DMS153 (cell line): ENCODE results near the gene ARHGAP29.
A peak's percentile ranks its signal among the peaks of the same experiment; 100 is the strongest.

Source experiments
- DNase-seq: peaks from one replicate; lab custom pipeline; 2025; lab: John Stamatoyannopoulos, UW

Gene ARHGAP29

DNA sequence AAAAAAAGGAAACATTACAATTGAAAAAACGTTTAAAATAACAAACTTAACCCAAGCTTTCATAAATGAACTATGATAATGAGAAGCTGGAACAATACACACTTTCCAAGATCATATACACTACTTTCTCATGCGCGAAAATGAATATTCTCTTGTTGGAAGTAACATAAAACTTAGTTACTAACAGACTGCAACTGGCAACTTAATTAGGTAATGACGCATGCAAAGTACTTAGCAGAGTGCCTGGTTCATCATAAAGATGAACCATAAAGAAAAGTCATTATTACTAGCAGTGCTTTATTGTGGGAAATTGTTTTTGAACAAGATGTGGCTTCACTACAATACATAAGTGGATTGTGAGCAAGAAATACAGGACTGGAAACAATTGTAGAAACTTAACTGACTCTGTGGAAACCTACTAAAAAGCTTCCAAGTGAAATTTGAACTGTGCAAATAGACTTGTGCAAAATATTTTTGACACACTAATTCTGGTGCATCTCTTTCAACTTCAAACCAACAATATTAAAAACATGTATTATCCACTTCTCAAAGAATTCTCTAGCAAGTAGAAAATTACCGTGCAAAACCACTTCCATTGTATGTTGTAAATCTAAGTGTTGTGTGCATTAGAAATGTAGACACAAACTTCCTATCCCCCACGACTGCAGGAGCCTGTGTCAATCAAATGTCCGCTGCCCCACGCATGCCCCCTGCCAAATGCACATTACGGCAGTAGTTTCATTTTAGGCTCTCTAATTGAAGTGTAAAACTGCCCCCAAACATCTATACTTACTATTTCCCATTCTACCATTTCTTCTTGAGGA lies 2.0 kb downstream of the ARHGAP29 start:
- no peak for DNase-seq

- DNase-seq = no peak
Measured at GRCh38 chr1:94234615-94235014, 2.8 kb downstream of the ARHGAP29 start.

DNA sequence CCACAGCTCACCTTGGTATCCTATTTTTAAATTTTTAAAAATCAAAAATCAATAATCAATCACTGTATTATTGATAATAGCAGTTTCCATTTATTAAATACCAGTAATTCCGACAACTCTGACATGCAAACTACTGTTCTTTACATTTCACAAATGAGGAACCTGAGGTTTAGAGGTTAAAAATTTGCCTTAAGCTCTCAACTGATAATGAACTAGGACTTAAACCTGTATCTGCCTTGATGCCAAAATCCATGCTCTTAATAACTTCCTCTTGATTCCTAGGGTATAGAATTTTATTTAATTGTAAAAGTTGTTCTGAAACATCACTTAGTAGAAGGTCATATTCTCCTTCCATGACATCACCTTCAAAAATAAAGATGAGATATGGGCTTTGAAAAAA lies 5.6 kb downstream of the ARHGAP29 start:
- no peak for DNase-seq

GRCh38 chr1:94230920-94231319 lies 6.5 kb downstream of the ARHGAP29 start:
- DNase-seq = no peak

- DNase-seq = no peak
Measured at GRCh38 chr1:94228640-94229375, 8.6 kb downstream of the ARHGAP29 start.

DNA sequence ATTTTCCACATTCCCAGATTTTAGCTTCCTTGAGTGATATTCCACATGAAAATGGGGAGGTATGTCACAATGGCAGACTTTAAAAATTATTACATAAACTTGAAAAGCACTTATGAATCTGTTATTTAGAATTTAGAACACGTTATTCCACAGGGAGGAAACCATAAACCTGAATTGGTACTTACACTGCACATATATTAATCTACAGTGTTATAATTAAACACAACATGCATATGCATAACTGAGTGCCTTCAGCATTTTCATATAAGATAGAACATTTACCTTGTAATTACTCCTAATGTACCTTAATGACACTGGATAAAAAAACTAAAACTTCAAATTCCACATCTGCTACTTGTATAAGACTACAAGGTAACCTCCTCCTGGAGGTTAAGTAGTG lies 9.8 kb downstream of the ARHGAP29 start:
- no peak for DNase-seq

GRCh38 chr1:94225845-94226244 lies 11.5 kb downstream of the ARHGAP29 start:
- DNase-seq = no peak

- no peak for DNase-seq
Measured at GRCh38 chr1:94218332-94218731, 19.1 kb downstream of the ARHGAP29 start.

- no peak for DNase-seq
Measured at GRCh38 chr1:94215955-94216354, 21.4 kb downstream of the ARHGAP29 start.

- no peak for DNase-seq
Measured at GRCh38 chr1:94209982-94210381, 27.4 kb downstream of the ARHGAP29 start.

DNA sequence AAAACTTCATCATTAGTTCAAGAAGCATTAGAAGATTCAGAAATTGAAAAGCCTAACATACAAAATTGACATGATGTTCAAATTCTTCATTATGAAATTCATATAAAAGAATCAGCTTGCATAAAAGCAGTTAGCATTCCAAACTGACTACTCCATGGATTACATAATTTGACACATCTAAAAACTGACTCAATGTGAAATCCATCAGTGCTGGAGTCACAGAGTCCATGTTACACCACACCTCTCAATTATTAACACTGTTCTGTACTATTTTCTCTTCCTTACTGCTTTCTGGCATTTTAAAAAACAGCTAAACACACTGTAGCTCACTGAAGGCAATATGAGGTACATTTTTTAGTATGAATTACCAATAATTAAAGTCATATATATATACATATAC lies 28.0 kb downstream of the ARHGAP29 start:
- no peak for DNase-seq

DNA sequence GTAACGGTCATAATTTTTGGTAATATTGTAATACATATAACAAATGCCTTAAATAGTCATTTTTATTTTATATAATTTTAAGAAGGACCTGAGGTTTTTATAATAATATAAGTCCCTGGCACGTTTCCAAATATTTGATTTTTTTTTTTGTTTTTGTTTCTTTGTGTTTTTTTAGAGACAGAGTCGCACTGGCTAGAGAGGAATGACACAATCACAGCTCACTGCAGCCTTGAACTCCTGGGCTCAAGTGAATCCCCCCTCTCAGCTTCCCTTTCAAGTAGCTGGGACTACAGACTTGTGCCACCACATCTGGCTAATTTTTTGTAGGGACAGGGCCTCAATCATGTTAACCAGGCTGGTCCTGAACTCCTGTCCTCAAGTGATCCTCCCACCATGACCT lies 29.7 kb downstream of the ARHGAP29 start:
- DNase-seq = no peak

DNA sequence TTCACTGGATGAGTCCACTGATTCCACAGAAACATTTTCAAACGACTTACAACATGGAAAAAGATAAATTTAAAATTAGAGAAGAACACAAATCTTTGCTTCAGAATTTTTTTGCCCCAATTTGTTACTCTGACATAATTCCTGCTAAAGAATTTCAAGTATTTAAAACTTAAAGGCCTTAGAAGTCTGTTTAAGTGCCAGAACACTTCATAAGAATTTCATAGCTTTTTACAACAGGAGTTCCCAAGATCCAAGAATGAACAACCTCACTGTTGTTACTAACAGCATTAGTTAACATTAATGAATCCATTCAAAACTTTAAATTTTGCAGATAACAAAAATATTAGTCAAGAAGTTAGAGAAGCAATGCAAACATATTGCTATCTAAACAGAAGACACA lies 31.7 kb downstream of the ARHGAP29 start:
- DNase-seq = no peak

DNA sequence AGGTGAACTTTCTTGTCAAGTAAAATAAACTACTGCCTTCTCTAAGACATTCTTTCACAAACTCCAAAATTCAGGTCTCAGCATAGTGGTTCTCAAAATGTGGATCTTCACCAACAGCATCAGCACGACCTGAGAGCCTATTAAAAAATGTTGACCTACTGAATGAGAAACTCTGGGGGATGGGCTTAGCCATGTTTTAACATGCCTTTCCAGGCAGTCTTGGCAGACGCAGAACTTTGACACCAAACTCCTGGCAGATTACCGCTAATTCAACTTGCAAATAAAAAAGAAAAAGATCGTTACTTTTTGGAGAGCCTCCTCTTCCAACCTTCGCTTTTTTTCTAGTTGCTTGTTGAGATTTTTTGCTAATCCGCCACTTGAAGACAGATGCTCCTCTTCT lies 35.1 kb downstream of the ARHGAP29 start:
- no peak for DNase-seq

- no peak for DNase-seq
Measured at GRCh38 chr1:94199398-94199797, 38.0 kb downstream of the ARHGAP29 start.

DNA sequence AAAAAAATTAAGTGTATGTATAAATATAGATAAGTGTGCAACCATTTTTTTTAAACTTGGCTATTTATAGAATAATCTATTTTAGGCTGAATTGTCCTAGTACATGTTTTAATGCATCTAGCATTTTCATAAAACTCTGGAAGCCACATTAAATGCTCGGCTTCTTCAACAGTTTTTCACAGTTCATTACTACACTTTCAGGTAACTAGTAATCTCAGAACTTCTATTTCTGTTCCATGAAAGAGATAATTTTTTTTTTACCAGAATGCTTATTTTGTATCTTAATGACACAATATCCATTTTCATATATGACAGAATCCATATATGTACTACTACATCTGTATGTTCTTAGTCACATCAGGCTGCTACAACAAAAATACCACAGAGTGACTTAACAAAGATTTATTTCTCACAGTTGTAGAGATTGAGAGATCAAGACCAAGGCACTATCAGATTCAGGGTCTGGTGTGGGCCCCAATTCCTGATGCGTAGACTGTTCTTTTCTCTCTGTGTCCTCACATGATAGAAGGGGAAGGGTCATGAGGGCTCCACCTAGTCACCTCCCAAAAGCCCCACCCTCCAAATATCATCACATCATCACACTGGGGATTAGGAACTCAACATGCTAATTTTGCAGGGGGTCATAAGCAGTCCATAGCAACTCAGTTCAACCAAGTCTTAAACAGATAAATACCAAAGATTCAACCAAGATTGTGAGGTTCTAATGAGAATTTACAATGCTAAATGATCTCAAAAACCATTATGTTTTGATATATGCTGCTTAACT lies 43.1 kb downstream of the ARHGAP29 start:
- no peak for DNase-seq

DNA sequence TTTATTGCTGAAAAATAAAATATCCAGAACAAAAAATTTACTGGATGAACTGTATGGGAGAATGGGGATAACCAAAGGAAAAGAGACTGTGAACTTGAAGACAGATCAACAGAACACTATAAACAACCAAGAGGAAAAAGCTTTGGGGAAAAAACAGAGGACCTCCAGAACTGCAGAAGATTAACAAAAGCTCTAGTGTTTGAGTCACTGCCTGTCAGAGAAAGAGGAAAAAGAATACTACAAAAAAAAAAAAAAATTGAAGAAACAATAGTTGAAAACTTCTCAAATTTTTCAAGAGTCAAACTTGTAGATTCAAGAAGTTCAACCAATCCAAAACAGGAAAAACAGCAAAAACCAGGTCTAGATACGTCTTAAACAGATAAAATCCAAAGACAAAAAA lies 44.3 kb downstream of the ARHGAP29 start:
- no peak for DNase-seq

DNA sequence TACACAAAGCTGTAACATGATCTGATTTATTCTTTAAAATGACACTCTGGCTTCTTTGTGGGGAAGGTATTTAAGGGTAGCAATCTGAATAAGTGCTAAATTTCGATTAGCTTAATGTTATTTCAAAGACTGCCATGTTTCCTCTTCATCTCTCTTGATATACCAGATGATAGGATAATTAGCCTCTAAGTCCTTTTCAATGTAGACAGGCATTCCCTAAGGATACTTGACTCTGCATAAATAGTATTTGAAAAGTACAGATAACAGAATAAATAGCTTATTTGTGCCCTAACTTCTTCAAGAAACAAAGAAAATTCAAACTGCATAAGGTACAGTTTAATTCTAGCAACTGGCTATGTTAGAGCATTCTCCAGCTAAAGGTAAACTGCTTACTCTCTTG lies 46.2 kb downstream of the ARHGAP29 start:
- DNase-seq = peak; percentile 48

DNA sequence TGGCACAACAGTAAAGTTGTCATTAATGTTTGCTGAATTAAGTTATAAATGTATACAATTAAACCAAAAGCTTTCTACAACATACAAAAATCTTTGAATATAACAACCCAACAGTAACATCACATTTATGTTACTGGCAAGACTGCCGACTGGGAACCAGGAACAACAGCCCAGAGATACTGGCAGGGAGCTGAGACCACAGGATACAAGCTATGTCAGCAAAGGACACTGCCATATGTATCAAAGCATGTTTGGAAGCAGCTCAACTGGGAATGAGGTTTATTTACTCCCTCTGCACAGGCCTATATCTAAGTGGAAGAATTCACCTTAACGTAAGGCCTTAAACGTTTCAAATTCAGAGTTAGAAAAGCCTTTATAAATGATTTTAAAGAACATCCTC lies 50.4 kb downstream of the ARHGAP29 start:
- no peak for DNase-seq

DNA sequence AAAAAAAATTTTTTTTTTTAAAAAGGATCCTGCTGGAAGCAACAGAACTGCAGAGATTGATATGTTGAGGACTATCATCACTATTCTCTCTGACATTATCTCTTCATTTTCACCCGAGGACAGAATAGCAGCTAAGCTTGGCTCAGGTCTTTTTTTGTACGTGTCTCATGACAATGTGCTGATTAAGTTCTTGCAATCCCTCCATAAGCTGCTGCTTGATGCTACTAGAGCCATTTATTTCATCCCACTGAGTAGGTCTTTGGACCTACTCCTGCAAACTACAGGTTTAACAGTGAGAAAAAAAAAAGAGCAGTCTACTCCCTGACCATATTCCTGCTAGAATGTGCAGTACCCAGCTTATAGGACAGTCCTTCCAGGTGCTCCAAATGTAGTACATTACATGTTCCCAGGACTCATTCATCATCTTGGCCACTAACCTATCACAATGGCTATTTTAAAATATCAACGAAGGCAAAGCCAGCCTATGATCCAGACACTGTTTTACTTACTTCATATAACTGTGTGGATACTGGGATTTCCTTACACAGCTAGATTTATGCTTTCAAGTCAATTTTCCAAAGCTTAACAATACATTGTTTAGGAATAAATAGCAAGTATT lies 54.1 kb downstream of the ARHGAP29 start:
- no peak for DNase-seq

GRCh38 chr1:94182191-94182590 lies 55.2 kb downstream of the ARHGAP29 start:
- DNase-seq = no peak

GRCh38 chr1:94180650-94181049 lies 56.7 kb downstream of the ARHGAP29 start:
- no peak for DNase-seq
